ENCODE data around the gene ATXN1.

The ATXN1 gene

GRCh38 chr6:16374016-16374415 lies 387.2 kb downstream of the ATXN1 start:
- TF ChIP-seq, protein P1, sequence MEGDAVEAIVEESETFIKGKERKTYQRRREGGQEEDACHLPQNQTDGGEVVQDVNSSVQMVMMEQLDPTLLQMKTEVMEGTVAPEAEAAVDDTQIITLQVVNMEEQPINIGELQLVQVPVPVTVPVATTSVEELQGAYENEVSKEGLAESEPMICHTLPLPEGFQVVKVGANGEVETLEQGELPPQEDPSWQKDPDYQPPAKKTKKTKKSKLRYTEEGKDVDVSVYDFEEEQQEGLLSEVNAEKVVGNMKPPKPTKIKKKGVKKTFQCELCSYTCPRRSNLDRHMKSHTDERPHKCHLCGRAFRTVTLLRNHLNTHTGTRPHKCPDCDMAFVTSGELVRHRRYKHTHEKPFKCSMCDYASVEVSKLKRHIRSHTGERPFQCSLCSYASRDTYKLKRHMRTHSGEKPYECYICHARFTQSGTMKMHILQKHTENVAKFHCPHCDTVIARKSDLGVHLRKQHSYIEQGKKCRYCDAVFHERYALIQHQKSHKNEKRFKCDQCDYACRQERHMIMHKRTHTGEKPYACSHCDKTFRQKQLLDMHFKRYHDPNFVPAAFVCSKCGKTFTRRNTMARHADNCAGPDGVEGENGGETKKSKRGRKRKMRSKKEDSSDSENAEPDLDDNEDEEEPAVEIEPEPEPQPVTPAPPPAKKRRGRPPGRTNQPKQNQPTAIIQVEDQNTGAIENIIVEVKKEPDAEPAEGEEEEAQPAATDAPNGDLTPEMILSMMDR (IDR thresholded peaks at IDR 0.05), result no peak
- Mint-ChIP-seq H3K4me3 (no peak overlapping the region), H3K9me3 (no peaks in the 10 kb centered on the region), H3K27me3 (ENCODE audit: low read depth, poor library complexity) (peaks cover 9% of the 10 kb centered on the region), H3K27ac (no peak overlapping the region), H3K36me3 (ENCODE audit: low read depth) (no peaks in the 10 kb centered on the region), H3K4me1 (peaks cover 18% of the 10 kb centered on the region)
- DNase-seq, result no peak

DNA sequence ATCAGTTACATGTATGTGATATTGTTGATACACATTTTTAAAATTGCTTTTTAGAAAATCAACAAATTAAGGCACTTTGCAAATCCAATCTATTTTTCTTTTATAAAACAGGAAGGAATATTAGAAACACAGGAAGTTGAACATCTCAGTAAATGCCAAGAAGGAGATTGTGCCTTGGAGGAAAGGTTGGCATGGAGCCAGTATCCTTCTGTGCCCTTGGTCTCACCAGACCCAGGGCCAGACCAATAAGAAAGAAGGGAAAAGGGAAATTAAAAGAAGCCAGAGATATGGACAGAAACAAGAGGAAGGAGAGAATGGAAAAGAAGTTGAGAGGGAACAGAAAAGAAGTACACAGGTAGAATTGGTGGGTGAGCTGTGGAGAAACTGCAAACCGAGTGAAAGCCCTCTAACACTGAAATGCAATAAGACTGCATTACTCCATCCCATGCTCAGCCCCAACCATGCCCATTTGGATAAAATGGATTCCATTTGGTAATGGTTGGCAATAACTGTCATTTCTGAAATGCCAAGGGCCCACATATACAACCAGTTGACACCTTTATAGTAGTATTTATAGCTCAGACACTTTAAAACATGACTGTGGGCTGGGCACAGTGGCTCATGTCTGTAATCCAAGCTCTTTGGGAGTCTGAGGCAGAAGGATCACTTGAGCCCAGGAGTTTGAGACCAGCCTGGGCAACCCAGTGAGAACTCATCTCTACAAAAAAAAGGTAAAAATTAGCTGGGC lies 389.1 kb downstream of the ATXN1 start:
- H3K27me3 Mint-ChIP-seq (ENCODE audit: low read depth, poor library complexity), result peaks cover 6% of the 10 kb centered on the region
- no peaks in the 10 kb centered on the region for H3K9me3 Mint-ChIP-seq
- H3K4me1 Mint-ChIP-seq, result peaks cover 25% of the 10 kb centered on the region
- no peak overlapping the region for H3K4me3 Mint-ChIP-seq
- no peaks in the 10 kb centered on the region for H3K36me3 Mint-ChIP-seq (ENCODE audit: low read depth)
- no peak overlapping the region for H3K27ac Mint-ChIP-seq
- TF ChIP-seq, protein P1 (IDR thresholded peaks at IDR 0.05), result no peak
- DNase-seq, result no peak

GRCh38 chr6:16371401-16371800 lies 389.9 kb downstream of the ATXN1 start:
- DNase-seq, result no peak
- no peak overlapping the region for H3K27ac Mint-ChIP-seq
- H3K27me3 Mint-ChIP-seq (ENCODE audit: low read depth, poor library complexity), result peaks cover 4% of the 10 kb centered on the region
- no peaks in the 10 kb centered on the region for H3K9me3 Mint-ChIP-seq
- TF ChIP-seq, protein P1 (IDR thresholded peaks at IDR 0.05), result no peak
- no peaks in the 10 kb centered on the region for H3K36me3 Mint-ChIP-seq (ENCODE audit: low read depth)
- H3K4me1 Mint-ChIP-seq, result peaks cover 30% of the 10 kb centered on the region
- H3K4me3 Mint-ChIP-seq, result no peak overlapping the region

DNA sequence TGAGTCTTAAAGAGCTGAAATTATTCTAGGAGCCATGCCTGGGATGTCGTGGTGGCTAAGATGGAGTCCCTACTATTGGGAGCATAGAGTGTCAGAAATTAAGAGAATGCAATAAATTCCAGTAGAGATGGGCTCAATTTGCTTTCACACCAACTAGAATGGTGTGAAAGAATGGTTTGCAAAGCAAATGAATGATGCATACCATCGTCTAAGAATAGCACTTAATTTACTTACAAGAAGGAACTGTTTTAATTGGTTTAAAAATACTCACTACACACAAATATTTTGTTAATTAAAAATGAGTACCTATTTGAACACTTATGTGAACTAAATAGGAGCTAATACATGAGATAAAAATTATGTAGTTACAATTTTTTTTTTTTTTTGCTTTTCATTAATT lies 390.3 kb downstream of the ATXN1 start:
- Mint-ChIP-seq H3K27ac (no peak overlapping the region), H3K4me1 (peaks cover 30% of the 10 kb centered on the region), H3K9me3 (no peaks in the 10 kb centered on the region), H3K36me3 (ENCODE audit: low read depth) (no peaks in the 10 kb centered on the region), H3K27me3 (ENCODE audit: low read depth, poor library complexity) (peaks cover 6% of the 10 kb centered on the region), H3K4me3 (no peak overlapping the region)
- TF ChIP-seq, protein P1 (IDR thresholded peaks at IDR 0.05), result no peak
- no peak for DNase-seq

GRCh38 chr6:16369989-16370388 lies 391.3 kb downstream of the ATXN1 start:
- TF ChIP-seq, protein P1 (IDR thresholded peaks at IDR 0.05), result no peak
- no peak for DNase-seq
- H3K27ac Mint-ChIP-seq, result no peak overlapping the region
- no peak overlapping the region for H3K4me3 Mint-ChIP-seq
- peaks cover 6% of the 10 kb centered on the region for H3K27me3 Mint-ChIP-seq (ENCODE audit: low read depth, poor library complexity)
- H3K4me1 Mint-ChIP-seq, result peaks cover 28% of the 10 kb centered on the region
- H3K9me3 Mint-ChIP-seq, result no peaks in the 10 kb centered on the region
- no peaks in the 10 kb centered on the region for H3K36me3 Mint-ChIP-seq (ENCODE audit: low read depth)

- Mint-ChIP-seq H3K9me3 (no peaks in the 10 kb centered on the region), H3K27ac (peak overlapping the region; percentile 1), H3K4me3 (no peak overlapping the region), H3K4me1 (peaks cover 24% of the 10 kb centered on the region), H3K27me3 (ENCODE audit: low read depth, poor library complexity) (peaks cover 6% of the 10 kb centered on the region), H3K36me3 (ENCODE audit: low read depth) (no peaks in the 10 kb centered on the region)
- TF ChIP-seq, protein P1 (IDR thresholded peaks at IDR 0.05), result no peak
- DNase-seq, result no peak
These were observed 392.0 kb downstream of the ATXN1 start for GRCh38 chr6:16369140-16369745.
